Measurements from ENCODE around the gene MLPH. TPM values are rescaled to one million over a fixed set of nuclear protein-coding genes. Genes with fewer than 3 reads are reported as not detected.

The MLPH gene
- total RNA-seq, 1 donor from 2014 or later, result not detected

GRCh38 chr2:237474442-237474911 lies 12.6 kb upstream of the MLPH start:
- Mint-ChIP-seq H3K9me3 (no peaks in the 10 kb centered on the region), H3K36me3 (ENCODE audit: low read depth) (no peaks in the 10 kb centered on the region), H3K27me3 (ENCODE audit: low read depth) (peaks cover 27% of the 10 kb centered on the region), H3K4me1 (ENCODE audit: low read depth) (peaks cover 16% of the 10 kb centered on the region), H3K27ac (peak overlapping the region; percentile 87), H3K4me3 (ENCODE audit: low read depth) (peak overlapping the region; percentile 84)
- DNase-seq (ENCODE audit: low spot score), result no peak
- intact Hi-C loops (cut with micrococcal nuclease), result loop anchor here (2.0 kb wide), 2 partner anchors 34 to 42 kb away; no protein-coding TSS in a partner anchor

- no peaks in the 10 kb centered on the region for H3K36me3 Mint-ChIP-seq (ENCODE audit: low read depth)
- peak; percentile 68 for DNase-seq (ENCODE audit: low spot score)
- H3K4me3 Mint-ChIP-seq (ENCODE audit: low read depth), result peak overlapping the region; percentile 84
- no peaks in the 10 kb centered on the region for H3K9me3 Mint-ChIP-seq
- peak overlapping the region; percentile 87 for H3K27ac Mint-ChIP-seq
- H3K27me3 Mint-ChIP-seq (ENCODE audit: low read depth), result peaks cover 29% of the 10 kb centered on the region
- H3K4me1 Mint-ChIP-seq (ENCODE audit: low read depth), result peaks cover 14% of the 10 kb centered on the region
- intact Hi-C loops (cut with micrococcal nuclease), result loop anchor here (1.0 to 2.0 kb wide), 4 partner anchors 34 to 321 kb away; no protein-coding TSS in a partner anchor
Measured at GRCh38 chr2:237474931-237475703, 11.9 kb upstream of the MLPH start.

- peaks cover 34% of the 10 kb centered on the region for H3K27me3 Mint-ChIP-seq (ENCODE audit: low read depth)
- no peaks in the 10 kb centered on the region for H3K36me3 Mint-ChIP-seq (ENCODE audit: low read depth)
- no peaks in the 10 kb centered on the region for H3K9me3 Mint-ChIP-seq
- peaks cover 14% of the 10 kb centered on the region for H3K4me1 Mint-ChIP-seq (ENCODE audit: low read depth)
- DNase-seq (ENCODE audit: low spot score), result no peak
- H3K27ac Mint-ChIP-seq, result peak overlapping the region; percentile 65
- peak overlapping the region; percentile 73 for H3K4me3 Mint-ChIP-seq (ENCODE audit: low read depth)
- intact Hi-C loops (cut with micrococcal nuclease), result loop anchor here (1.0 to 2.0 kb wide), 4 partner anchors 35 to 321 kb away; no protein-coding TSS in a partner anchor
Measured at GRCh38 chr2:237475704-237476141, 11.3 kb upstream of the MLPH start.

GRCh38 chr2:237478095-237478494 lies 9.0 kb upstream of the MLPH start:
- H3K27ac Mint-ChIP-seq, result no peak overlapping the region
- DNase-seq (ENCODE audit: low spot score), result no peak
- peaks cover 14% of the 10 kb centered on the region for H3K4me1 Mint-ChIP-seq (ENCODE audit: low read depth)
- intact Hi-C loops (cut with micrococcal nuclease), result no loop called here
- H3K36me3 Mint-ChIP-seq (ENCODE audit: low read depth), result no peaks in the 10 kb centered on the region
- H3K27me3 Mint-ChIP-seq (ENCODE audit: low read depth), result peaks cover 49% of the 10 kb centered on the region
- H3K9me3 Mint-ChIP-seq, result no peaks in the 10 kb centered on the region
- H3K4me3 Mint-ChIP-seq (ENCODE audit: low read depth), result no peak overlapping the region

- H3K36me3 Mint-ChIP-seq (ENCODE audit: low read depth), result no peaks in the 10 kb centered on the region
- no peak for DNase-seq (ENCODE audit: low spot score)
- intact Hi-C loops (cut with micrococcal nuclease), result no loop called here
- no peak overlapping the region for H3K4me3 Mint-ChIP-seq (ENCODE audit: low read depth)
- peaks cover 51% of the 10 kb centered on the region for H3K27me3 Mint-ChIP-seq (ENCODE audit: low read depth)
- no peak overlapping the region for H3K27ac Mint-ChIP-seq
- no peaks in the 10 kb centered on the region for H3K9me3 Mint-ChIP-seq
- peaks cover 14% of the 10 kb centered on the region for H3K4me1 Mint-ChIP-seq (ENCODE audit: low read depth)
Measured at GRCh38 chr2:237478979-237479378, 8.1 kb upstream of the MLPH start.

DNA sequence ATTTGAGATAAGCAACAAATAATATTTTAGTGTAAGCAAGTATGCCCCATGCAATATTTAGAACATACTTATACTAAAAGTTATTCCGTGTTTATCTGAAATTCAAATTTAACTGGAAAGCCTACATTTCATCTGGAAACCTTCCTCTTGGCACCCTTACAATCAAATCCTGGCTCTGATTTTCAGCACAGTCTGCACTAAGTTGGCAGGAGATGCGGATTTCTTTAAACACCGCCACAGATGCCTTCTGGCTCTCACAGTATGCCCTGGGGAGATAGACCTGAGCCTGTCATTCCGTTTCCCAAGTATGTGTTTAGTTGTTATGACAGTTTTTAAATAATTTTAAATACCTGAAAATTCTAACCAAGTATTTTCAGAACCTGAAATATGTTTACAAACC lies 7.3 kb upstream of the MLPH start:
- peaks cover 8% of the 10 kb centered on the region for H3K4me1 Mint-ChIP-seq (ENCODE audit: low read depth)
- peaks cover 58% of the 10 kb centered on the region for H3K27me3 Mint-ChIP-seq (ENCODE audit: low read depth)
- no peak overlapping the region for H3K4me3 Mint-ChIP-seq (ENCODE audit: low read depth)
- no peaks in the 10 kb centered on the region for H3K36me3 Mint-ChIP-seq (ENCODE audit: low read depth)
- intact Hi-C loops (cut with micrococcal nuclease), result no loop called here
- H3K27ac Mint-ChIP-seq, result no peak overlapping the region
- no peak for DNase-seq (ENCODE audit: low spot score)
- no peaks in the 10 kb centered on the region for H3K9me3 Mint-ChIP-seq

DNA sequence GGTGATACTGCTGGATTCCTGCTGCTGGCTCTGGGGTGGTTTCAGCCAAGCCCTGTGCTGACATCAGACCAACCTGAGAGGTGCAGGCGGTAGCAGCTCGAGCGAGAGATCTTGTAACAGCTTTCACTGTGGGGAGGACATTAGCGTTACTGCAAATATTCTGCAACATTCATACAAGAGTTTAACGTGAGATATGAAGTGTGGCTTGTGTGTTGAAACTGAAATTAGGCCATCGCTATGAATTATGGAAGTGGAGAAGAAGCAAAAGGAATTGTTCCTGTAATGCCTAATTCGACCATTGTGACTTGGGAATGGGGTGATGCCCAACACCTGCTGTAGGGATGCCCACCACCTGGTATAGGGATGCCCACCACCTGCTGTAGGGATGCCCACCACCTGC lies 6.5 kb upstream of the MLPH start:
- Mint-ChIP-seq H3K4me3 (ENCODE audit: low read depth) (no peak overlapping the region), H3K27ac (no peak overlapping the region), H3K36me3 (ENCODE audit: low read depth) (no peaks in the 10 kb centered on the region), H3K9me3 (no peaks in the 10 kb centered on the region), H3K4me1 (ENCODE audit: low read depth) (peaks cover 6% of the 10 kb centered on the region), H3K27me3 (ENCODE audit: low read depth) (peaks cover 63% of the 10 kb centered on the region)
- DNase-seq (ENCODE audit: low spot score), result no peak
- intact Hi-C loops (cut with micrococcal nuclease), result no loop called here

DNA sequence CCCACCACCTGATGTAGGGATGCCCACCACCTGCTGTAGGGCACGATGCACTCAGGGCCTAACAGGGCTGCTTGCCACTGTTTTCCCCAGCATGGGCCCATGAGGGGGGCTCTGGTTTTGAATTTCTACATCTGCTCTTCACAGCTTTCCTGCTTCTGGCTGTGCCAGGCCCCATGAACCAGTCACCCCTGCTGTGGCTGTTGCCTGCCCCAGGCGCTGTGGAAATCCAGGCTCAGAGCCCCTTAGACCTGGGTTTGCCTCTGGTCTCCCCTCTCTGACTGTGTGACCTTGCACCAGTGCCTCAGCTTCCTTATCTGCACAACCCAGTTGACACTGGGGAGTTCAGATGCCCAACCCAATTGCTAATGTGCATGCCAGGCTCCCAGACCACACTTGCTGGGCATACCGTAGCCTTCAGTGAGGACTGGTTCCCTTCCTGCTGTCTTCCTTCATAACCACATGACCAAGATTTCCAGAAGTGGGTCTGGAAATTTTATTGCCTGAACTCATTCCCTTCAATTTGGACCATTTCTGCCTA lies 6.0 kb upstream of the MLPH start:
- no peak overlapping the region for H3K27ac Mint-ChIP-seq
- H3K4me1 Mint-ChIP-seq (ENCODE audit: low read depth), result peaks cover 2% of the 10 kb centered on the region
- H3K27me3 Mint-ChIP-seq (ENCODE audit: low read depth), result peaks cover 66% of the 10 kb centered on the region
- no peak overlapping the region for H3K4me3 Mint-ChIP-seq (ENCODE audit: low read depth)
- DNase-seq (ENCODE audit: low spot score), result no peak
- no peaks in the 10 kb centered on the region for H3K9me3 Mint-ChIP-seq
- H3K36me3 Mint-ChIP-seq (ENCODE audit: low read depth), result no peaks in the 10 kb centered on the region
- intact Hi-C loops (cut with micrococcal nuclease), result no loop called here

- Mint-ChIP-seq H3K4me1 (ENCODE audit: low read depth) (no peaks in the 10 kb centered on the region), H3K9me3 (no peaks in the 10 kb centered on the region), H3K4me3 (ENCODE audit: low read depth) (no peak overlapping the region), H3K27me3 (ENCODE audit: low read depth) (peaks cover 61% of the 10 kb centered on the region), H3K36me3 (ENCODE audit: low read depth) (no peaks in the 10 kb centered on the region), H3K27ac (no peak overlapping the region)
- DNase-seq (ENCODE audit: low spot score), result no peak
- intact Hi-C loops (cut with micrococcal nuclease), result no loop called here
Measured at GRCh38 chr2:237482485-237482884, 4.6 kb upstream of the MLPH start.

- Mint-ChIP-seq H3K27ac (no peak overlapping the region), H3K27me3 (ENCODE audit: low read depth) (peaks cover 62% of the 10 kb centered on the region), H3K4me1 (ENCODE audit: low read depth) (no peaks in the 10 kb centered on the region), H3K9me3 (no peaks in the 10 kb centered on the region), H3K36me3 (ENCODE audit: low read depth) (no peaks in the 10 kb centered on the region), H3K4me3 (ENCODE audit: low read depth) (no peak overlapping the region)
- DNase-seq (ENCODE audit: low spot score), result no peak
- intact Hi-C loops (cut with micrococcal nuclease), result no loop called here
Measured at GRCh38 chr2:237483018-237483731, 3.9 kb upstream of the MLPH start.

GRCh38 chr2:237485304-237485703 lies 1.7 kb upstream of the MLPH start:
- Mint-ChIP-seq H3K4me3 (ENCODE audit: low read depth) (no peak overlapping the region), H3K36me3 (ENCODE audit: low read depth) (no peaks in the 10 kb centered on the region), H3K9me3 (no peaks in the 10 kb centered on the region), H3K27ac (no peak overlapping the region), H3K4me1 (ENCODE audit: low read depth) (no peaks in the 10 kb centered on the region), H3K27me3 (ENCODE audit: low read depth) (peaks cover 64% of the 10 kb centered on the region)
- DNase-seq (ENCODE audit: low spot score), result no peak
- intact Hi-C loops (cut with micrococcal nuclease), result no loop called here

GRCh38 chr2:237485844-237486243 lies 1.2 kb upstream of the MLPH start:
- Mint-ChIP-seq H3K9me3 (peaks cover 5% of the 10 kb centered on the region), H3K27me3 (ENCODE audit: low read depth) (peaks cover 61% of the 10 kb centered on the region), H3K4me1 (ENCODE audit: low read depth) (no peaks in the 10 kb centered on the region), H3K36me3 (ENCODE audit: low read depth) (no peaks in the 10 kb centered on the region), H3K27ac (no peak overlapping the region), H3K4me3 (ENCODE audit: low read depth) (no peak overlapping the region)
- DNase-seq (ENCODE audit: low spot score), result no peak
- intact Hi-C loops (cut with micrococcal nuclease), result no loop called here
